Measurements from ENCODE around the gene NDUFA3.

Gene NDUFA3

DNA sequence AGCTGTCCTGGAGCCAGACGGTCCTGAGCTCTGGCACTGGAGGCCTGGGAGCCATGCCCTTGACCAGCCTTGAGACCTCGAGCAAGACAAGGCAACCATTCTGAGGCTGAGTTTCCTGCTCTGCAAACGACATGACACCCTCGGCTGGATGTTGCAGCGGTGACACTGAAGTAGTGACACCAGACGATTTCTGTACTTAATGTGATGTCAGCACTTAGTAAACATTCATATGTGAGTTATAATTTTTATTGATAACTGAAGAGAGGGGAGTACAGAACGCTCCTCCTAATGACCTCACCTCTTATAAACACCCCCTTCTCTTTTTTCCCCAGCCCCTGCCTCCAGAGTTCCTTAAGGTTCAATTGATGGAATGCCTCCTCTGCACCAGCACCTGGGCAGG lies 5.8 kb downstream of the NDUFA3 start:
- no peak for DNase-seq

GRCh38 chr19:54109651-54110050 lies 7.0 kb downstream of the NDUFA3 start:
- DNase-seq, result no peak

DNA sequence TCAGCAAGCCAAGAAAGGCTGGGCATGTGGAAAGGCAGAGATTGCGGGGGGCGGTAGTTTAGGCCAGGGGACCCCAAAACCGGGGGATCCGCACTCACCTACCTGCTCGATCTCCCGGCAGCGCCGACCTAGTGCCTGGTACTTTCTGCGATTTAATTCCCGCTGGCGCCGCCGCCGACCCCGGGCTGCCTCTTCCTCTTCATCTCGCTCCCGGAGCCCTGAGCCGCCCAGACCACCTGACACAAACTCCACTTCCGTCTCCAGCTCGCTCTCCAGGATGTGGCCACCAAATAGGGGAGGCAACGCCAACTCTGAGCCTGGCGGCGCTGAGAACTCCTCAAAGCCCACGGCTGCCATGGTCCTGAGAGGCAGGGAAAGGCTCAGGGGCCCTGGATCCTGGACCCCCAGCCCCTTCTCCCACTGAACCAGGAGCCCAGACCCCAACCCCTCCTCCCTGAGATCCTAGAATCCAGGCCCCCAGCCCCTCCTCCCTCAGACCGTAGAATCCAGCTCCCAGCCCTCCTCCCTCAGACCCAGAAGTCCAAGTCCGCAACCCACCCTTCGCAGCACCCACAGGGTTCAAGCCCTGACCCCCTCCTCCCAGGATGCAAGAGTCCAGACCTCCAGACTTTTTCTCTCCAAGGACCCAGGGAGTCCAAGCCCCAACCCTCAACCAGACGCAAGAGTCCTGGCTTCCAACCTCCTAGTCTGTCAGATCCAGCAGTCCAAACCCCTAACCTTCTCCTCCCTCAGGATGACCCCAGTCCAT lies 11.9 kb downstream of the NDUFA3 start:
- DNase-seq, result peak; percentile 19

DNA sequence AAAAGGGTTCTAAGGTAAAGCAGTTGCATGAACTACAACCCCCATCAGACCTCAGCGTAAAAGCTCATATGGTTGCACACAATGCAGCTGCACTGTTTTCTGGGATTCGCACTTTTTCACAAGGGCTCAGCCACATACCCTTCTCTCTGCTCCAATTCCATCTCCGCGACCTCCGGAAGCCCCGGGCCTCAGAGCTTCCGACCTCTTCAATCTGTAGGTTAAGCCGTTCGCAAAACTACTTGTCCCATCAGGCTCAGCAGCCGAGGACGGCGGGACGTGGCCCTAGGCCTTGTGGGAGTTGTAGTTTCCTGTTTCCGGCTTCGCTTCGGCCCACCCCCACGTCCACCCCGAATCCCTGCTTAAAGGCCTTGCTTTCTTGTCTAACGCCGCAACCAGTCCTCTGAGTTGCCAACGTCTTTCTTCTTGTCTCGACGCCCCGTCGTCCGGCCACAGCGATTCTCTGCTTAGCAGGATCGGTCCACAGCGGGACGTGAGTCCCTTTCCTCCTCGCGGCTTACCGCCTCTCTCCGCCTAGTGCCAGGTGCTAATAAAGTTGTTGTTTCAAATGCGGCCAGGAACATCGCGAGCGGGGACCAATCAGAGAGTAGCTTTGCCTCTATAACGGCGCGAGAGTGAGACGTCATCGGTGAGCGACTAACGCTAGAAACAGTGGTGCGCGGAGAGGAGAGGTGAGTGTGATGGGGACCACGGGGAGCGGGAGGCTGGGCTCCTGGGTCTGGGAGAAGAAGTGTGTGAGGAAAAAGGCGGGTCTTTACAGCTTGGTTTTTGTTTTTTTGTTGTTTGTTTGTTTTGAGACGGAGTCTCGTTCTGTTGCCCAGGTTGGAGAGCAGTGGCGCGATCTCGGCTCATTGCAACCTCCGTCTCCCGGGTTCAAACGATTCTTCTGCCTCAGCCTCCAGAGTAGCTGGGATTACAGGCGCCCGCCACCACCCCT lies 12.7 kb downstream of the NDUFA3 start, which contains the start of the genes PRPF31 and TFPT:
PRPF31 (plus strand) TSS at position 646 of the 955 bp plus-strand sequence. CDS start 2,525 bp downstream, outside the sequence.
TFPT (minus strand) TSS at position 549 of the 955 bp plus-strand sequence; CDS start at position 161, 388 bp downstream.
- peak; percentile 98 for DNase-seq

DNA sequence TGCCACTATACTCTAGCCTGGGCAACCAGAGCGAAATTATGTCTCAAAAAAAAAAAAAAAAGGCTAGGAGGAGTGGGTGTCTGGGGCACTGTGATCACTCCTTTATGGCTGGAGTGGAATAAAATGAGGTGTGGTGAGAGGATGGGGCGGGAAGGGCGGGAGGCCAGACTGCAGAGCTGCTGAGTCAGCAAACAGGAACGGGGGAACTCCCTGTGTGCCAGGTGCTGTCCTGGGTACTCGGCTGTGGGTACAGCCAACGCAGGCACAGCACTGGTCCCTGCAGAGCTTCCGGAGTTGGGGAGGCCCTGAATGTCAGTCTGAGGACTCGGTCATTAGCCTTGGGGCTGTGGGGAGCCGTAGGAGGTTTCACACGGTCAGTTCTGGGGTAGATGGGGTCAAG lies 18.6 kb downstream of the NDUFA3 start:
- no peak for DNase-seq

DNA sequence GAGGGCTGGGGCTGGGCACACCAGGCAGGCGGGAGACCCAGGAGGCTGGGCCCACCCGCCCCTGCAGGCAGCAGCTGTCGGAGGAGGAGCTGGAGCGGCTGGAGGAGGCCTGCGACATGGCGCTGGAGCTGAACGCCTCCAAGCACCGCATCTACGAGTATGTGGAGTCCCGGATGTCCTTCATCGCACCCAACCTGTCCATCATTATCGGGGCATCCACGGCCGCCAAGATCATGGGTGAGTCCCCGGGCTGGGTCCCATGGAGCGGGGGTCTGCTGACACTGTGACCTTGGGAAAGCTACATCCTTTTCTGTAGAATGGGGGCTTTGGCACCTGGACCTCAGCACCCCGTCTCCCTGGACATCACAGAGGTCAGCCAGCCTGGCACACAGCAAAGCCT lies 21.0 kb downstream of the NDUFA3 start:
- DNase-seq, result no peak

- DNase-seq, result no peak
Observed at GRCh38 chr19:54124393-54124792, 21.7 kb downstream of the NDUFA3 start.

DNA sequence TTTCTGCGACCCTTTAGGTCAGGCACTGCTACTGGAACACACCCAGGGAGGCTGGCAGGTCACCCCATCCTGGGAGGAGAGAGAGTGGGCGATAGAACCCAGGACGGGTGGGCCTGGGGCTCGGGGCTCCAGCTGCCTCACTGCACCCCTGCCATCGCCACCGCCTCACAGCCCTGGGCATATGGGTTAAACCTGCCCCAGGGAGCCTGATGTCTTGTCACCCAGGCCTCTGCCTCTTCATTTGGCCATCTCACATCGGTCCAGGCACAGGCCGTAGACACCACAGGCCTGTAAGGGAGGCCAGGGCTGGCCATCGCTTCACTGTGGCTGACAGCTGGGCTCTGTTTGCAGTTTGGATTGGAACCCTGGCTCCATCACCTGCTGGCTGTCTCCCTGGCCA lies 23.1 kb downstream of the NDUFA3 start:
- no peak for DNase-seq

DNA sequence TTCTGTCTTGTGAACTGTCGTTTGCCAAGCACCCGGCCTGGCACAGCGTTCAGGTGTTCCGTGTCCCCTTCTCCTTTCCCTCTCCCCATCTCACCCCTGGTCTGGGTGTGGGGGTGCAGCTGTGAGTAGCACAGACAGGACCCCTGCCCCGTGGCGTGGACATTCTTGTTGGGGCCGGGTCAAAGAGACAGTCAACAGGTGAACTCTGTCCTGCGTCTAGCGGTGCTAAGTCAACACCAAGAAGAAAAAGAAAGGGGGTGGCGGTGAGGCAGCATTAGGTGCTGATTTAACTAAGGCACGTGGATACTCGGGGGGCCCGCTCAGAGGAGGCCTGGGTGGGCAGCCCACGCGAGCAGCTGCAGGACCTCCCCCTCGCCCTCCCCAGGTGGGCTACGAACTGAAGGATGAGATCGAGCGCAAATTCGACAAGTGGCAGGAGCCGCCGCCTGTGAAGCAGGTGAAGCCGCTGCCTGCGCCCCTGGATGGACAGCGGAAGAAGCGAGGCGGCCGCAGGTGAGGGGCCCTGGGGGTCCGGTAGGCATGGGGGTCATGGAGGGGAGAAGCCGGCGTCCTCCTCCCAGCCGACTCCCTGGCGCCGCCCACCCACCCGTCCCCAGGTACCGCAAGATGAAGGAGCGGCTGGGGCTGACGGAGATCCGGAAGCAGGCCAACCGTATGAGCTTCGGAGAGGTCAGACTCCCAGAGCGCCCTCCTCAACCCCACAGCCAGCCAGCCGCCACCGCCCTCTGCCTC lies 25.2 kb downstream of the NDUFA3 start:
- DNase-seq, result no peak

GRCh38 chr19:54128441-54128725 lies 25.7 kb downstream of the NDUFA3 start:
- no peak for DNase-seq

GRCh38 chr19:54128796-54129616 lies 26.4 kb downstream of the NDUFA3 start:
- no peak for DNase-seq

DNA sequence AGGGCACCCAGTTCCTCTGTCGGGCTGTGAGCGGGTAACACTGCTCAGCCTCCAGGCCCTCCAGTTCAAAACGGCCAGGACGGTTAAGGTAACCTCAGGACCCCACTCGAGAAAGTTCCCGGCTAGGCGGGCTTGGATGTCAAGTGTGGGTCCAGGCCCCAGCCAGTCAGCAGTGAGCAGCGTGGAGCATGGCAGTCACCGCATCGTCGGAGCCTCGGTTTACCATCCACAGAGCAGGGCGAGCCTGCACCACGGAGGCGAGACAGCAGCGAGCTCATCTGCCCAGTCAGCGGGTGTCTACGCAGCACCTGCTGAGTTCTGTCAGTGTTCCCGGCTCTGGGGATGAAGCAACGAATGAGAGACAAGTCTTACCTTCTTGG lies 27.0 kb downstream of the NDUFA3 start:
- DNase-seq, result no peak

DNA sequence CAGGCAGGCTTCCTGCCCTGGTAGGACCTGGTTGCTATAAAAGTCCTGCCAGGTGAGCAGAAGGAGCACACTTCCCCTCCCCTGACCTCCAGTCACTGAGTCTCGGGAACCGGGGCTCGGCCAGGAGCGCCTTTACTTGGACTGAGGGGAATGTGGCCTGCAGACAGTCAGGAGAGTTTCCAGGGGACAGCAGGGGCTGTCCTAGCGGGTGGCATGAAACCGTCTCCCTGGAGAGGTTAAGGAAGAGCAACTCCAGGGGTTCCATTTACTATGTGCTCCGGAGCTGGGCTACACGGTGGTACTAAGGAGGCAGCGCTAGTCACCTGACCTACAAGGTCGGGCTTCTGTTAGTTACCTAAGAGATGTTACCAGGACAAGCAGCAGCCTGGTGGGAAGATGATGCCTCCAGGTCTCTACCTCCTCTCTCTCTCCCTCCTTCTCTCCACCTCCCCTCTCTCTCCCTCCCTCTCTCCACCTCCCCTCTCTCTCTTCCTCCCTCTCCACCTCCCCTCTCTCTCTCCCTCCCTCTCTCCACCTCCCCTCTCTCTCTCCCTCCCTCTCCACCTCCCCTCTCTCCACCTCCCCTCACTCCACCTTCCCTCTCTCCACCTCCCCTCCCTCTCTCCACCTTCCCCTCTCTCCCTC lies 30.8 kb downstream of the NDUFA3 start:
- peak; percentile 51 for DNase-seq

GRCh38 chr19:54133957-54134590 lies 31.4 kb downstream of the NDUFA3 start:
- DNase-seq, result no peak

GRCh38 chr19:54136086-54136863 lies 33.6 kb downstream of the NDUFA3 start:
- no peak for DNase-seq

- DNase-seq, result peak; percentile 100
Observed at GRCh38 chr19:54136864-54137698, 34.4 kb downstream of the NDUFA3 start.

GRCh38 chr19:54137699-54138488 lies 35.2 kb downstream of the NDUFA3 start, which contains the start of gene CNOT3:
Gene CNOT3 (plus strand): TSS chr19:54137762. CDS start chr19:54142979, 5,217 bp downstream.
- DNase-seq, result no peak

DNA sequence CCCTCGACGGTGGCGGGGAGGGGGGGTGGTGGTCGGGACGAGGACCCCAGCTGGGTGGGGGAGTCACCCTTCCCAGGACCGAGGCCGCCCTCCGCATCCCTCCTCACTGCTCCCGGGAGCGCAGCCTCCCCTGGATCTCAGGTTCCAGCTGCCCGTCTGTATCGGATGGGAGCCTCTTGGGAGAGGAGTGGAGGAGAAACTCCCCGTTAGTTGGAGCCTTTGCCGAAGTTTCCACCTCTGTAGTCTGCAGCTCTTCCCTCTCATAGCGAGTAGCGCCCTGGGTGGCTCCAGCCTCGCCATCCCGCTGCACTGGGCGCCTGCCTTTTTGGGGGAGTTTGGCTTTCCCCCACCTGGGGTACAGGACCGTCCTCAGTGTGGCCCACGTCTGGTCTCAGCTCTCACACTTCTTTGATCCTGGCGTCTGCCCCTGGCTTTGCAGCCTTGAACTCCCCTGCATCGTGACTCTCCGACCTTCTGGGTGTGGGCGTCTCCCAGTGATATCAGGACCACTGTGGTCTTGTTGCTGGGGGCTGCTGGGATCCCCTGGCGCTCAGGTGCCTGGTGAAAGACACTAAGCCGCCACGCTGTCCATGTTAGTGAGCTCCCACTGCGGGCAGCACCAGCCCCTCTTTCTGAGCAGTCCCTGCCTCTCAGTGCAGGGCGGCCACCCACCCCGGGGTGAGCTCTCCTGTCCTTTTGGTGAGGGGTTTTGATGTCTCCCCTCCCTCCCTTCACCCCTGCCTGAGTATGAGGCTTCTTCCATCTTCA lies 36.0 kb downstream of the NDUFA3 start:
- DNase-seq, result no peak

Measured in NCI-H1105 treated with DMSO at 0.1 percent for 48 hours (cell line).